GM21825 (cell line): Measurements from ENCODE around the gene COL23A1.

Experiments
- ATAC-seq: cut with Tn5 transposase; IDR thresholded peaks from one replicate; pipeline ENCODE4 v1.9.1; 2021; ENCODE audit warnings: mild to moderate bottlenecking, moderate library complexity; ENCODE audit not compliant: unreplicated experiment

The COL23A1 gene

DNA sequence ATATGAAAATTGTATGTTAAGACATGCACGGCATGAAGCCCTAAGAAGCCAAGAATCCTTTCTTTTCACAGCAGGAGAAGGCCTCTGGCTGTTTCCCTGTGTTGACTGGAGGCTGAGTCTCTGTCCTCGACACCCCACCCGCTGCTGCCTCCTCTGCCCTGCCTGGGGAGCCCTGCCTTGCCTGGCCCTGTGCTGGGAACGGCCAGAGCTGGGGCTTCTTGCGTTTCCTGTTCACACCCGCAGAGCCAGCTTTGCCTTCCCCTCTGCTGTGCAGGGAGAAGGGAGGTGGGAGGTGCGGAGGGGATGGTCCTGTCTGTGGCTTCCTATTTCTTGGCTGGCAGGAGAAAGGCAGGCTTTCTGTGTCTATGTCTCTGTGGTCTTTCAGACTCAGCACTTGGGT lies 396.2 kb downstream of the COL23A1 start:
- no peak for ATAC-seq

DNA sequence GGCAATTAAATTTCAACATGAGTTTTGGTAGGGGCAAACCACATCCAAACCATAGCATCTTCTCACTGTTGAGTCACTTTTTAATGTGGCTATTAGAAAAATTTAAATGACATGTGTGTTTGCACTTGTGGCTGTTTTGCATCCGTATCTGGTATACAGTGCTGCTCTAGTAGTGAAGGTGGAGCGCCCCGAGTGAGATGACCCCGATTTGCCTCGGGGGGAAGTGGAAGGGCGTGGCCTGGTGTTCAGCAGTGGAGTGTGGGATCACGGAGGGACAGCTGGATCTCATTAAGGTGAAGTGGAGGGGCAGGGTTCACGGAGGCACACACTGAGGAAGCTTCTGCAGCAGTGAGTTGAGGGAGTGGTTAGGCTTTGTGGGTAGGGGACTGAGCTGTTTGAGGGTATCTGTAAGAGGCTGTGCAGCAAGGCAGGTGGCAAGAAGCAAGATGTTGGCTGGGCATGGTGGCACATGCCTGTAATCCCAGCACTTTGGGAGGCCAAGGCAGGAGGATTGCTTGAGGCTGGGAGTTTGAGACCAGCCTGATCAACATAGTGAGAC lies 396.9 kb downstream of the COL23A1 start:
- no peak for ATAC-seq

DNA sequence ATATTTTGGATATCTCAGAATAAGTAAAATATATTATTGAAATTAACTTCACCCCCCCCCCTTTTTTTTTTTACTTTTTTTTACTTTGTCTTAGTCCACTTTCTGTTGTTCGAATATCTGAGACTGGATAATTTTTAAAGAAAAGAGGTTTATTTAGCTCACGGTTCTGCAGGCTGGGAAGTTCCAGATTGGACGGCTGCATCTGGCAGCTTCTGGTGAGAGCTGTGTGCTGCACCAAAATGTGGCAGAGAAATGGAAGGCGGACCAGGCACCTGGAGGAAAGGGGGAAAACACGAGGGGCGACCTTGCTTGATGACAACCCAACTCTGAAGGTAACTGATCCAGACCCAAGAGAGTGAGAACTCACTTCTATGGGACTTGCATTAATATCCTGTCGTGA lies 397.4 kb downstream of the COL23A1 start:
- no peak for ATAC-seq

DNA sequence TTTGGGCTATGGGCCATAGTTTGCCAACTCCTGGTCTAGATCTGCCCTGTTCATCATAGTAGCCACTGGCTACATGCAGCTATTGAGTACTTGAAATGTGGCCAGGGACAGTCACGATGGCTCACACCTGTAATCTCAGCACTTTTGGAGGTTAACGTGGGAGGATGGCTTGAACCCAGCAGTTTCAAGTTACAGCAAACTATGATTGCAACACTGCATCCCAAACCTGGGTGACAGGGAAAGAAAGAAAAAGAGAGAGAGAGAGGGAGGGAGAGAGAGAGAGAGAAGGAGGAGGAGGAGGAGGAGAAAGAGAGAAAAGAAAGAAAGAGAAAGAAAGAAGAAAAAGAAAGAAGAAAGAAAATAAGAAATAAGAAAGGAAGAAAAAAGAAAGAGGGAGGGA lies 397.9 kb downstream of the COL23A1 start:
- ATAC-seq: no peak

DNA sequence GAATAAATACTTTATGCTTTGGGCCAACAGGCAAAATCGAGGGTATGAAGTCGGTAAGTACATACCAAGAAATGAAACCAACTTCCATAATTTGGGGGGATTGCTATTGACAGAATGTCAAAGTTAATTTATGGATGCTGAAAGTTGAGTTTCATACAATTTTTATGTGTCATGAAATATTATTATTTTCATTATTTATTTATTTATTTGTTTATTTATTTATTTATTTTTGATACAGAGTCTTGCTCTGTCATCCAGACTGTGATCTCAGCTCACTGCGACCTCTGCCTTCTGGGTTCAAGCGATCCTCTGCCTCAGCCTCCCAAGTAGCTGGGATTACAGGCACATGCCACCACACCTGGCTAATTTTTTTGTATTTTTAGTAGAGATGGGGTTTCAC lies 398.5 kb downstream of the COL23A1 start:
- no peak for ATAC-seq

DNA sequence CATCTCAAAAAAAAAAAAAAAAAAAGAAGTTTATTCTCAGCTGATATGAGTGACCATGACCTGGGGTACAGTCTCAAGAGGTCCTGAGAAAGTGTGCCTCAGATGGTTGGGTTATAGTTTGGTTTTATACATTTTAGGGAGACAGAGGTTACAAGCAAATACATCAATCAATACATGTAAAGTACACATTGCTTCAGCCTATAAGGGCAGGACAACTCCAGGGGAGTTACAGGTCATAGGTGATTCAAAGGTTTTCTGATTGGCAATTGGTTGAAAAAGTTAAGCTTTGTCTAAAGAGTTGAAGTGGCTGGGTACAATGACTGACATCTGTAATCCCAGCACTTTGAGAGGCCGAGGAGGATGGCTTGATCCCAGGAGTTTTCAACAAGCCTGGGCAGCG lies 400.8 kb downstream of the COL23A1 start:
- ATAC-seq: no peak
